ENCODE data around the gene WDR75.
A peak's percentile ranks its signal among the peaks of the same experiment; 100 is the strongest.

WDR75 gene

DNA sequence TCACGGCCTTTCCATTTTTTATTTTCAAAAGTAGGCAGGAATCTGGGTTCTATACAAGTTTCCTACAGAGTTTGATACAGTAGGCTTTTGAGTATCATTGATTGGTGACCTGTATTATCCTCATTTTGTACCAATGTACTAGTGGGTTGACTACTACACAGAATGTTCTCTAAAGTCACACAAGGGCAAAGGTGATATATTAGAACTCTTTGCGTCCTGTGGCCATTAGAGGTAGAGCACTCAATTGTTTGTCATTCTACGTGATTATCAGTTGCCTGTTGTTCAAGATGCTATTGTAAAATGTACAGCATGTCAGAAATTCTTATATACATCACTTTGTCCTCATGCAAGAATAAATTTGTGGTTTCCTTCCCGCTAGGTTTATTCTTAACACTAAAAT is 24.8 kb downstream of the WDR75 start:
- no peaks in the 10 kb centered on the region for H3K79me2 ChIP-seq (ENCODE audit: insufficient read depth, low read length)
- no peaks in the 10 kb centered on the region for H3K4me1 ChIP-seq (ENCODE audit: insufficient read depth, low read length)
- no peak overlapping the region for H3K9ac ChIP-seq (ENCODE audit: low read depth, low read length)
- H3K4me2 ChIP-seq (ENCODE audit: insufficient read depth, low read length), result no peak overlapping the region
- DNase-seq (no peak), ATAC-seq (ENCODE audit: insufficient read depth, low read depth) (no peak)
- H3K36me3 ChIP-seq (ENCODE audit: insufficient read depth, low read length), result peaks cover 94% of the 10 kb centered on the region
- H3K9me3 ChIP-seq (ENCODE audit: insufficient read depth, low read length, severe bottlenecking), result no peaks in the 10 kb centered on the region
- H3K4me3 ChIP-seq (ENCODE audit: low read depth in 1 of 2, low read length in 2 of 2), result no peak overlapping the region
- no peaks in the 10 kb centered on the region for H3K27me3 ChIP-seq (ENCODE audit: insufficient read depth, low read length, poor library complexity)
- TF ChIP-seq, protein P1, sequence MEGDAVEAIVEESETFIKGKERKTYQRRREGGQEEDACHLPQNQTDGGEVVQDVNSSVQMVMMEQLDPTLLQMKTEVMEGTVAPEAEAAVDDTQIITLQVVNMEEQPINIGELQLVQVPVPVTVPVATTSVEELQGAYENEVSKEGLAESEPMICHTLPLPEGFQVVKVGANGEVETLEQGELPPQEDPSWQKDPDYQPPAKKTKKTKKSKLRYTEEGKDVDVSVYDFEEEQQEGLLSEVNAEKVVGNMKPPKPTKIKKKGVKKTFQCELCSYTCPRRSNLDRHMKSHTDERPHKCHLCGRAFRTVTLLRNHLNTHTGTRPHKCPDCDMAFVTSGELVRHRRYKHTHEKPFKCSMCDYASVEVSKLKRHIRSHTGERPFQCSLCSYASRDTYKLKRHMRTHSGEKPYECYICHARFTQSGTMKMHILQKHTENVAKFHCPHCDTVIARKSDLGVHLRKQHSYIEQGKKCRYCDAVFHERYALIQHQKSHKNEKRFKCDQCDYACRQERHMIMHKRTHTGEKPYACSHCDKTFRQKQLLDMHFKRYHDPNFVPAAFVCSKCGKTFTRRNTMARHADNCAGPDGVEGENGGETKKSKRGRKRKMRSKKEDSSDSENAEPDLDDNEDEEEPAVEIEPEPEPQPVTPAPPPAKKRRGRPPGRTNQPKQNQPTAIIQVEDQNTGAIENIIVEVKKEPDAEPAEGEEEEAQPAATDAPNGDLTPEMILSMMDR (IDR thresholded peaks at IDR 0.05; ENCODE audit: borderline replicate concordance, extremely low read depth, low read length, poor library complexity, severe bottlenecking), result no peak
- no peak for TF ChIP-seq EZH2 (IDR thresholded peaks at IDR 0.05; ENCODE audit: borderline replicate concordance, low read depth, low read length, severe bottlenecking)
- no peak overlapping the region for H3K27ac ChIP-seq (ENCODE audit: low read length)
- no peaks in the 10 kb centered on the region for H4K20me1 ChIP-seq (ENCODE audit: insufficient read depth, low read length)
- H2AFZ ChIP-seq (ENCODE audit: low read depth, low read length), result no peak overlapping the region

DNA sequence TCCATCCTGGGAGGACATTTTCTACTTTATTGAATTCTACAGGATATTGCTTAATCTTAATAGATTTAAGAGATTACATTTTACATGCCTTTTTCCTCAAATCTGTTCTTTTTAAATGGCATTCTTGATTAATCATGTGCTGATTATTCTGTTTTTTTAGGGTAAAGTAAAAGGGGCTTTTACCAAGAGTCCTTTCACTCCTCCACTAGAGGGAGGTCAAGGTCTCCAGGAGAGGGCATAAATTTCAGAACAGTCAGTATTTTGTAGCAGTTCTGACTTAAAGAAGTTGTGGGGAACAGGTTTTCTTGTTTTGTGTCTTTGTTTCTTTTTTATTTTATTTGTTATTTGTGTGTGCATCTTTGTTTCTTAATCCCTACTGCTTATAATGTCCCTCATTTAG is 25.4 kb downstream of the WDR75 start:
- DNase-seq (no peak), ATAC-seq (ENCODE audit: insufficient read depth, low read depth) (peak; percentile 79; the same call in 2 of the 3 replicates)
- Histone ChIP-seq H3K27ac (ENCODE audit: low read length) (no peak overlapping the region), H3K4me2 (ENCODE audit: insufficient read depth, low read length) (no peak overlapping the region), H2AFZ (ENCODE audit: low read depth, low read length) (no peak overlapping the region), H3K36me3 (ENCODE audit: insufficient read depth, low read length) (peaks cover 97% of the 10 kb centered on the region), H4K20me1 (ENCODE audit: insufficient read depth, low read length) (no peaks in the 10 kb centered on the region), H3K27me3 (ENCODE audit: insufficient read depth, low read length, poor library complexity) (no peaks in the 10 kb centered on the region), H3K79me2 (ENCODE audit: insufficient read depth, low read length) (no peaks in the 10 kb centered on the region), H3K9ac (ENCODE audit: low read depth, low read length) (no peak overlapping the region), H3K9me3 (ENCODE audit: insufficient read depth, low read length, severe bottlenecking) (no peaks in the 10 kb centered on the region), H3K4me3 (ENCODE audit: low read depth in 1 of 2, low read length in 2 of 2) (no peak overlapping the region), H3K4me1 (ENCODE audit: insufficient read depth, low read length) (no peaks in the 10 kb centered on the region)
- TF ChIP-seq EZH2 (IDR thresholded peaks at IDR 0.05; ENCODE audit: borderline replicate concordance, low read depth, low read length, severe bottlenecking), result no peak
- TF ChIP-seq, protein P1 (IDR thresholded peaks at IDR 0.05; ENCODE audit: borderline replicate concordance, extremely low read depth, low read length, poor library complexity, severe bottlenecking), result peak; percentile 69

DNA sequence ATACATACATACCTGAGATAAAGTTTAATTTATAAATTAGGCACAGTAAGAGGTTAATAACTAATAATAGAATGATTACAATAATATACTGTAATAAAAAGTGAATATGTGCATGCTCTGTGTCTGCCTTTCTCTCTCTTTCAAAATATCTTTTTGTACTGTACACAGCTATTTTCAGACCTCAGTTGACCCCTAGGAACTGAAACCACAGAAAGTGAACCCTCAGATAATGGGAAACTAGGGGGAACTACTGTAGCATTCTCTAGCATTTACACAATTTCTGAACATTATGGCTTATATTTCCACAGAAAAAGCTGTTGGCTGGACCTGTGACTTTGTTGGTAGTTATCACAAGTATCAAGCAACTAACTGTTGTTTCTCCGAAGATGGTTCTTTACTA is 25.9 kb downstream of the WDR75 start:
- Histone ChIP-seq H3K27ac (ENCODE audit: low read length) (no peak overlapping the region), H3K4me2 (ENCODE audit: insufficient read depth, low read length) (no peak overlapping the region), H4K20me1 (ENCODE audit: insufficient read depth, low read length) (no peaks in the 10 kb centered on the region), H3K4me1 (ENCODE audit: insufficient read depth, low read length) (no peaks in the 10 kb centered on the region), H3K9me3 (ENCODE audit: insufficient read depth, low read length, severe bottlenecking) (no peaks in the 10 kb centered on the region), H3K9ac (ENCODE audit: low read depth, low read length) (no peak overlapping the region), H3K27me3 (ENCODE audit: insufficient read depth, low read length, poor library complexity) (no peaks in the 10 kb centered on the region), H3K36me3 (ENCODE audit: insufficient read depth, low read length) (peaks cover 97% of the 10 kb centered on the region), H3K4me3 (ENCODE audit: low read depth in 1 of 2, low read length in 2 of 2) (no peak overlapping the region), H3K79me2 (ENCODE audit: insufficient read depth, low read length) (no peaks in the 10 kb centered on the region), H2AFZ (ENCODE audit: low read depth, low read length) (no peak overlapping the region)
- no peak for DNase-seq
- no peak for TF ChIP-seq EZH2 (IDR thresholded peaks at IDR 0.05; ENCODE audit: borderline replicate concordance, low read depth, low read length, severe bottlenecking)
- TF ChIP-seq, protein P1 (IDR thresholded peaks at IDR 0.05; ENCODE audit: borderline replicate concordance, extremely low read depth, low read length, poor library complexity, severe bottlenecking), result no peak
- ATAC-seq (ENCODE audit: insufficient read depth, low read depth), result no peak

DNA sequence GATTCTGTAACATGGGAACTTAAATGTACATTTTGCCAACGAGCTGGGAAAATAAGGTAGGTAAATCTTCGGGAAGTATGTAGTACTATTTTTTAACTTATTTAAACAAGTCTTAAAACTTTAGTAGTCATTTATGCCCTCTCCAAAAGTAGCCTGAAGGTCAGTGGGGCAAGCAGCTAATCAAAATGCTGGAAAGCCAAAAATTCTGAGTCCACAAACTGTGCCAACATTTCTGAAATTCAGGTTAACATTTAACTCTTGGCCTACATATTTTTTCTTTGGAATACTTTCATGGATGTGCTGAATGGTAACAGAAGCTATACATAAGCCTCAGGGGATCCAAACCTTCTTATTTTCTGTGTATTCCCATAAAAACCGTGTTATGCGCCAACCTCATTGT is 26.3 kb downstream of the WDR75 start:
- Histone ChIP-seq H3K79me2 (ENCODE audit: insufficient read depth, low read length) (no peaks in the 10 kb centered on the region), H4K20me1 (ENCODE audit: insufficient read depth, low read length) (no peaks in the 10 kb centered on the region), H2AFZ (ENCODE audit: low read depth, low read length) (no peak overlapping the region), H3K36me3 (ENCODE audit: insufficient read depth, low read length) (peaks cover 96% of the 10 kb centered on the region), H3K4me3 (ENCODE audit: low read depth in 1 of 2, low read length in 2 of 2) (no peak overlapping the region), H3K27me3 (ENCODE audit: insufficient read depth, low read length, poor library complexity) (no peaks in the 10 kb centered on the region), H3K27ac (ENCODE audit: low read length) (no peak overlapping the region), H3K4me2 (ENCODE audit: insufficient read depth, low read length) (no peak overlapping the region), H3K4me1 (ENCODE audit: insufficient read depth, low read length) (no peaks in the 10 kb centered on the region), H3K9me3 (ENCODE audit: insufficient read depth, low read length, severe bottlenecking) (no peaks in the 10 kb centered on the region), H3K9ac (ENCODE audit: low read depth, low read length) (no peak overlapping the region)
- no peak for DNase-seq
- ATAC-seq (ENCODE audit: insufficient read depth, low read depth), result no peak
- TF ChIP-seq, protein P1 (IDR thresholded peaks at IDR 0.05; ENCODE audit: borderline replicate concordance, extremely low read depth, low read length, poor library complexity, severe bottlenecking), result no peak
- TF ChIP-seq EZH2 (IDR thresholded peaks at IDR 0.05; ENCODE audit: borderline replicate concordance, low read depth, low read length, severe bottlenecking), result no peak
